Forelimb muscle (tissue), 1 donor: Measurements from ENCODE around the gene PISD. TPM values are rescaled to one million over a fixed set of nuclear protein-coding genes. Genes with fewer than 3 reads are reported as not detected.

Source experiments
- DNase-seq: peaks from one replicate; pipeline ENCODE4 v3.0.0-alpha.2; 2013; ENCODE audit warnings: low read depth
- polyA plus RNA-seq: library from polyadenylated mRNA; unstranded; fragments of 120-200 nt; gene quantifications from one replicate; pipeline ENCODE4 v1.2.1, GENCODE V29; 2013; ENCODE audit not compliant: insufficient read length

The PISD gene
- polyA plus RNA-seq, 1 donor = 16.3 TPM

- no peak for DNase-seq
Measured at GRCh38 chr22:31652911-31653684, 8.9 kb downstream of the PISD start.

GRCh38 chr22:31652088-31652487 is 9.9 kb downstream of the PISD start:
- DNase-seq = no peak

GRCh38 chr22:31651664-31652063 is 10.4 kb downstream of the PISD start:
- DNase-seq = no peak

- DNase-seq = no peak
Measured at GRCh38 chr22:31650391-31650790, 11.6 kb downstream of the PISD start.

- DNase-seq = no peak
Measured at GRCh38 chr22:31647523-31648320, 14.3 kb downstream of the PISD start.

- no peak for DNase-seq
Measured at GRCh38 chr22:31647066-31647465, 14.9 kb downstream of the PISD start.

GRCh38 chr22:31646186-31647019 is 15.6 kb downstream of the PISD start:
- no peak for DNase-seq

- DNase-seq = no peak
Measured at GRCh38 chr22:31639436-31640039, 22.5 kb downstream of the PISD start.

- no peak for DNase-seq
Measured at GRCh38 chr22:31637891-31638618, 24.0 kb downstream of the PISD start.

- DNase-seq = no peak
Measured at GRCh38 chr22:31637447-31637890, 24.5 kb downstream of the PISD start.

GRCh38 chr22:31635638-31636306 is 26.2 kb downstream of the PISD start:
- no peak for DNase-seq

GRCh38 chr22:31631436-31631835 is 30.6 kb downstream of the PISD start:
- no peak for DNase-seq

GRCh38 chr22:31630331-31631329 is 31.4 kb downstream of the PISD start:
- DNase-seq = no peak

- no peak for DNase-seq
Measured at GRCh38 chr22:31629741-31630184, 32.3 kb downstream of the PISD start.

- DNase-seq = no peak
Measured at GRCh38 chr22:31628969-31629708, 32.9 kb downstream of the PISD start.

GRCh38 chr22:31628362-31628761 is 33.7 kb downstream of the PISD start:
- DNase-seq = no peak

GRCh38 chr22:31627223-31627731 is 34.7 kb downstream of the PISD start:
- no peak for DNase-seq
